Fibroblast of skin of left biceps (primary cell): ENCODE data around the gene MMD2.
"Not testable (repeated sequence)": the region's sequence is repeated elsewhere in the genome, so short reads cannot be mapped to it uniquely, and the experiment has no call there.

Experiments
- DNase-seq, 2 experiments: peaks; one replicate each; pipeline ENCODE4 v3.0.0-alpha.2; 2013; ENCODE audit warnings: low read depth in 2 of 2

Gene MMD2

DNA sequence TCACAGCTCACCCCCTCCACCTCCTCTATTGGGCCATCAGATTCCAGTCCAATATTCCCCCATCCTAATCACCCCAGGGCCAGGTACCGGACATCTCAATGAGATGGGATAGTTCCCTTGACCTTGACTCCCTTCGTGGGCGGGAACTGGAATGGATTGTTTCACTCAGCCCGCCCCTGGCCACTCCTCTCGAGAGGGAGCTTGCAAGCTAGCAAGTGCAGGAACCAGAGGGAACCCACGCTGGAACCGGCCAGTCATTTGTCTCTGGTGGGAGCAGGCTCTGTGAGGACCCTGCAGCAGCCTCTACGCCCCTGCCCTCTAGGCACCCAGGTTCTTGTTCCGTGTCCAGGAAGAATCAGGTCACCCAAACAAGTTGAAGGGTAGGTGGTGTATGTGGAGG is 64.5 kb downstream of the MMD2 start:
- DNase-seq, result no peak

DNA sequence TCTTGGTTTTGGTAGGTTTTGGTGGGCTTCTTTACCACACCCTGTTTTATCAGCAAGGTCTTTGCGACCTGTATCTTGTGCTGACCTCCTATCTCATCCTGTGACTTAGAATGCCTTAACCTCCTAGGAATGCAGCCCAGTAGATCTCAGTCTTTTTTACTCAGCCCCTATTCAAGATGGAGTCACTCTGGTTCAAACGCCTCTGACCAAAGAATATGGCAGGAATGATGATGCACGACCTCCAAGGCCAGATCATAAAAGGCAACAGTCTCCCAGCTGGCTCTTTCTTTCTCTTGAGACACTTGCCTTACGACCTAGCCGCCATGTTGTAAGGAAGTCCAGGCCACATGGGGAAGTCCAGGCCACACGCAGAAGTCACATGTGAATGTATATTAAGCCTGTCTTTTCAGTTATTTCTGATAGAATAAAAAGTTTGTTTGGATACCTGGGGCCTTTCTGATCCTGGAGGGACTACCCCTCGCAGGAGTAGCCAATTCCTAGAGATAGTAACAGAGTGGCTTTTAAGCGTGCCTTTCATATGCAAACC is 65.0 kb downstream of the MMD2 start:
- no peak for DNase-seq

DNA sequence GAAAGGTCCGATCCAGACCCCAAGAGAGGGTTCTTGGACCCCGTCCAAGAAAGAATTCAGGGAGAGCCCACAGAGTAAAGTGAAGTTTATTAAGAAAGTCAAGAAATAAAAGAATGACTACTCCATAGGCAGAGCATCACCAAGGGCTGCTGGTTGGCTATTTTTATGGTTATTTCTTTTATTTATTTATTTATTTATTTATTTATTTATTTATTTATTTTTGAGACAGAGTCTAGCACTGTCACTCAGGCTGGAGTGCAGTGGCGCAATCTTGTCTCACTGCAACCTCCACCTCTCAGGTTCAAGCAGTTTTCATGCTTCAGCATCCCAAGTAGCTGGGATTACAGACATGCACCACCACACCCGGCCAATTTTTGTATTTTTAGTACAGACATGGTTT is 65.8 kb downstream of the MMD2 start:
- not testable (repeated sequence) for DNase-seq

GRCh38 chr7:4891522-4891921 is 67.5 kb downstream of the MMD2 start:
- not testable (repeated sequence) for DNase-seq

DNA sequence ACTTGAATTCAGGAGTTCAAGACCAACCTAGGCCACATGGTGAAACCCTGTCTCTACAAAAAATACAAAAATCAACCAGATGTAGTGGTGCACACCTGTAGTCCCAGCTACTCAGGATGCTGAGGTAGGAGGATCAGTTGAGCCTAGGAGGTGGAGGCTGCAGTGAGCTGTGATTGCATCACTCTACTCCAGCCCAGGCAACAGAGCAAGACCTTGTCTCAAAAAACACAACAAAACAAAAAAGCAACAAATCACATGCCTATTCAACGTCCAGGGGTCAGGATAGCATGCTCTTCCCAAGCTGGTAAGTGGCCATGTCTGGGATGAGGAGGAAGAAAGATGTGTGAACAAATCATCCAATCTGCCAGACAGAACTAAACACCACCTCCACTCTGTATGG is 69.3 kb downstream of the MMD2 start:
- DNase-seq, result no peak

DNA sequence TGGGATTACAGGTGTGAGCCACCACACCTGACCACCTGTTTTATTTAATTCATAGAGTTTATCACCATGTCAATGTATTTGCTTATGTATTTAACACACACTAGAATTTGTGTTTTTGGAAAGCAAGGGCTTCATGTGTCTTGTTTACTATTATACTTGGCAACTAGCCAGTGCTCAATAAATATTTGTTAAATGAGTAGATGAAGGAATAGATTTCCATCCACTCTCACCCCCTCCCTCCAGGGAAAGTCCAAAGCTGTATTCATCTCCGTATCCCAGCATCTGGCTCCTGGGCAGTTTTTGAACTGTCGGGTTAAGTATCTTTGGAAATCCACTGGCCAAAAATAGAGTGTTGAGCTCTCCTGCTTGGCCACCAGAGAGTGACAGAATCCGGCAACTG is 70.8 kb downstream of the MMD2 start:
- no peak for DNase-seq

GRCh38 chr7:4886671-4887070 is 72.3 kb downstream of the MMD2 start:
- no peak for DNase-seq

- no peak for DNase-seq
Measured at GRCh38 chr7:4885317-4885807, 73.6 kb downstream of the MMD2 start.

- no peak for DNase-seq
Measured at GRCh38 chr7:4884164-4884563, 74.8 kb downstream of the MMD2 start.

DNA sequence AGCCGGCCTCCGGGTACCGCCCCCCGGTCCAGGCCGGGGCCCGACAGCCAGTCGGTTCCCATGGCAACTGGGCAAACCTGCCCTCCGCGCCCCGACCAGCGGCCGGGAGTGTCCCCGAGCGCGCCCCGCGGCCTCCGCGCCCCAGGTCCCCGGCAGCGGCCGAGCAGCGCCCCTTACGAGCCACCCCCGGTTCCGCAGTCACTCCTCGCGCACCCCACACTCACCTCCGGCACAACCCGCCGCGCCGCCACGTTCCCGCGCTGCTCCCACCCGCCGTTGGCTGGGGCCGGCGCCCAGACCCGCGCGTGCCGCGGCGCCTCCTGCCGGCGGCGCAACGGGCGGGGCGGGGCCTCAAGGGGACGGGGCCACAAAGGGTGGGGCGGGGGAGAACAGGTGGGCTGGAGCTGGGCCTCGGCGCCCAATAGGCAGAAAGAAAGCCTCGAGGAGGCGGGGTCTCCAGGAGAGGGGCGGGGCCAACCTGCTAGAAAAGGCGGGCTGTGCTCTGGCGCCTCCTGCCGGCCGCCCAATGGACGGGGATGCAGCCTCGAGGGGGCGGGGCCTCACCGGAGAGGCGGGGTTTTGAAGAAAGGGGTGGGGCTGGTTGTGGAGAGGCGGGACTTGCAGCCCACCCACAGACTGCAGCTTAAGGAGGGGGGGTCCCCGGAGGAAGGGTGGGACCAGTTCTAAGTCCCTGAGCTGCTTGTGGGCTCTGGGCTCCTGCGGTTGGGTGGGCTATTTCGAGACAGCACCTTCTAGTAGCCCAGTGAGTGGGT is 75.4 kb downstream of the MMD2 start, which contains the start of gene RADIL:
RADIL (minus strand) TSS at position 345 of the 773 bp plus-strand sequence. CDS start 5,577 bp downstream, outside the sequence.
- peak; percentile 66 to 72 for DNase-seq

DNA sequence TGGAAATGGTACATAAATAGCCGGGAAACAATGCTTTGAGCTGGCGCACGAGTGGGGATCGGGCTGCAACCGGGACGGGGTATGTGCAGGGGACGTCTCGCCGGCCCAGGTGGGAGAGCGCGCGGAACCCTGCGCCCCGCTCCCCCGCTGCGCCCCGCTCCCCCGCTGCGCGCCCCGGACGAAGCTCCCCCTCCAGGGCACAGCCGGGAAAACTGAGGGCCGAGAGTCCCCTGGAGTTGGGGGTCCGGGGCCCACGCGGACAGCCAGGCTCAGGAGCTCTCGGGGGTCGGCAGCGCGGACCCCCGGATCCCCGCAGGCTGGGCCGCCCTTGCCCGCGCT is 76.0 kb downstream of the MMD2 start:
- no peak for DNase-seq

GRCh38 chr7:4882169-4883032 is 76.6 kb downstream of the MMD2 start:
- peak; percentile 17 to 23 for DNase-seq

- no peak for DNase-seq
Measured at GRCh38 chr7:4880218-4880617, 78.8 kb downstream of the MMD2 start.

DNA sequence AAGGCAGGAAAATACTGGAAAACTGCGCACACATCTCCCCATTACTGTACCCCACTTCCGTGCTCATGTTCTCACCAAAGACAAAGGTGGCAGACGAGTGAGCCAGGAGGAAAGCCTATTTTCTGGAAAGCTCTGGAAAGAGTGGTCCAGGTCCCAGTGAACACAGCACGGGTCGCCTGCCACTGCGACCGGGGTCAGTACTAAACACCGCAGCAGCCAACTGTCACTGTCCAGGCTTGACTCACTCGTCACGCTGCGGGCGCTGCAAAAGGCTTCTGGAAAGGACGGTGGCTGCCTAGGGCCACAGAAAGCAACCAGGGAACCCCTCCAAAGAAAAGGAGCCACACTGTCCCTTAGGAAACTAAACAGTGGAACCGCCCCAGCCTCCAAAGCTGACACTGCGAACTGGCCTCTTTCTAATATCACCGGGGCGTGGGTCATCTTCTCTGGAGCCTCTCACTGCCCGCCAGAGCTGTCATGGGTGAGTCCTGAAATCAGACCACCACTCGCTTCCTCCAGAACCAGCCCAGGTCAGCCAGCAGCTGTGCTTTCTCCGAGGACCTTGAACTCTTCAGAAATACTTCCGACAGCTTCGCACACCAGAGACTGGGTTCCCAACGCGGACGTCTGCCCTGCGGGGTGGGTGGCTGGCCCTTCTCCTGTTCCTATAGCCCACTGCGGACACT is 79.4 kb downstream of the MMD2 start:
- DNase-seq, result no peak

- DNase-seq, result no peak
Measured at GRCh38 chr7:4878336-4879335, 80.4 kb downstream of the MMD2 start.

DNA sequence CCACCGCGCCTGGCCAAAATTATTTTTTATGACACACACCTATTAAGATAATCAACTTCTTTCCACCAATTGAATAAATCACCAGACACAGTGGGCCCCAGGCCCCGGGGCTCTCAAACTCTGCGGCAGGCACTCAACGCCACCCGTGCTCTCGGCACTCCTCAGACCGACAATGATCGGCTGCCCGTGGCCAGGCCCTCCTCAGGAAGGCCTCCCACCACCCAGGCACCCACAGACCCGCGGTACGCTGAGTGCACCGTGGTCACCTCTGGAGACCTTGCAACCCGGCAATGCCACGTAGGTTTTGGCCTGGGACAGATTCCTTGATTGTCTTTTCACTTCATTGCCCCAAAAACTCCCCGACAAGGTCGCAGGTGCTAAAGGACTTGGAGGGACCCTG is 82.4 kb downstream of the MMD2 start:
- DNase-seq, result no peak

DNA sequence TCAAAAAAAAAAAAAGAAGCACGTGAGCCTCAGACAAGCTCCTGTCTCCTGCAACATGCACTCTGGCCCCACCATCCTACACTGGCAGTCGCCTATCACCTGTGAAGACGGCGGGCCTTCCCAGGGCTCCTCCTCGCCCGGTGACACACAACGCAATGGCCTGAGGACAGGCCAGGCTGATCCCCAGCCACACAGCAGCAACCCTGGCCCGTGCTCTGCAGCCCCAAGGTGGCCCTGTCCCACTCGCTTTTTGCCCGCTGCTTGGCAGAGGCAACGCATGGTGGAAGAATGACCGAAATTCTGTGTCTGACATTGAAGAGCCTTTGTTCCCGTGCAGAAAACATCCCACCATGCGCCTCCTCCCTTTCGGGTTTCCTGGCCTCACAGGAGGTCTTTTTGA is 83.6 kb downstream of the MMD2 start:
- no peak for DNase-seq

- DNase-seq, result no peak
Measured at GRCh38 chr7:4873071-4873944, 85.7 kb downstream of the MMD2 start.

DNA sequence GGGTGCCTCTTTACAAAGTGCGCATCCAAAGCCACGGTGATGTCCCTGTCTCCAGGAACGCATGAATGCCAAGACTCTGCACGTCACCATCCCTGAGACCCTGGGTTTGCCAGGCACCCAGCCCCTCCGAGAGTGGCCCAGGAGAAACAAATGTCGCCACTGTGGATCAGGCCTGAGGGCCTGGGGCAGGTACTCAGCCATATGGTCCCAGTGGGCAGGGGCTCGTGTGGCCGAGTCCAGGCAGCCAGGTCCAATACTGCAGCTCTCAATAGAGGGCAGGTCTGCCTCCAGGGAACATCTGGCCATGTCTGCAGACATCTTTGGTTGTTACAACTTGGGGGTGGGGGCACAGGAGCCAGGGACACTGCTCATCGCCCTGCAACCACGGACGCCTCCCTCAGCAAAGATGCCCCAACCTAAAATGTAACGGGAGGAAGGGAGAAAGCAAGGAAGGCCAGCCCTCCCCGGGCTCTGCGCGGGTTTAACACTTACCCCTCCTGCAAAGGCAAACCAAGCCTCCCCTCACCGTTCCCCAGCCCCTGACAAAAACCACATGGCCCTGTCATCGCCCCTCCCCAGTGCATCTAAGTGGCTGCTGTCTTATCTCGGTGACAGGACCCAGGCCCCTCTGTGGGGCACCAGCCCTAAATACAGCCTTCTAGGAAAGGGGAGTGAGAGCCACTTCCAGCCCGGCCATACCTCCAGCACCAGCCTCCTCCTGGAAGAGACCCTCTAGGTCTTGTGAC is 86.9 kb downstream of the MMD2 start:
- no peak for DNase-seq
